A549 (cell line): ENCODE data around the gene GDI2. TPM values are rescaled to one million over a fixed set of nuclear protein-coding genes. Genes with fewer than 3 reads are reported as not detected.

ENCODE experiments used
- ATAC-seq, 2 experiments: fragments of 200-7000 bp in 1 of 2; fragments of >200 bp in 1 of 2; cut with Nextera tagmentation in 1 of 2; cut with Tn5 transposase in 1 of 2; 3 replicates each; pipeline versions ENCODE4 v1.8.0 to v1.9.1; 2018 to 2020; ENCODE audit warnings: mild to moderate bottlenecking in 1 of 2, moderate library complexity in 1 of 2
- CTCF ChIA-PET: fragments of 300-600 bp; sonication (Branson Sonifier 250); formaldehyde crosslinking; extraction: SDS; loops from one replicate; lab custom pipeline; 2021; ENCODE audit warnings: antibody characterized with exemption, inconsistent platforms; lab: Yijun Ruan, JAX
- POLR2A ChIA-PET: fragments of 350-600 bp; formaldehyde crosslinking; extraction: SDS; loops from one replicate; lab custom pipeline; 2021; ENCODE audit warnings: antibody characterized with exemption, inconsistent platforms; lab: Yijun Ruan, JAX
- DNase-seq, 2 experiments: peaks; one replicate each; pipeline versions ENCODE4 v3.0.0 to v3.0.0-alpha.2; 2011 to 2016; ENCODE audit warnings: low read depth in 1 of 2, low spot score in 1 of 2
- FAIRE-seq: peaks from 2 replicates; lab custom pipeline; 2011; peaks lifted over from hg19 to GRCh38; lab: Jason Lieb, UNC
- H3K27ac ChIP-seq, 2 experiments: fragments of >200 bp; sonication (Bioruptor Twin); formaldehyde crosslinking; 3 replicates each; pipeline ENCODE4 v1.5.1; 2016 to 2017
- H3K4me1 ChIP-seq: fragments of >200 bp; sonication (Bioruptor Twin); formaldehyde crosslinking; 3 replicates; pipeline ENCODE4 v1.6.1; 2016
- H3K4me2 ChIP-seq: fragments of >200 bp; sonication (Bioruptor Twin); formaldehyde crosslinking; 3 replicates; pipeline ENCODE4 v1.6.1; 2016
- H3K4me3 ChIP-seq: fragments of >200 bp; sonication (Bioruptor Twin); formaldehyde crosslinking; 3 replicates; pipeline ENCODE4 v1.5.1; 2016
- H3K9me3 ChIP-seq: fragments of >200 bp; sonication (Bioruptor Twin); formaldehyde crosslinking; 3 replicates; pipeline ENCODE4 v1.6.1; 2016
- ATOH8 ChIP-seq: fragments of 250-450 bp; sonication (Bioruptor Pico); IDR thresholded peaks from 2 replicates; pipeline ENCODE4 v1.5.0; 2020; ENCODE audit warnings: low read depth, mild to moderate bottlenecking, moderate library complexity
- BHLHE40 ChIP-seq: IDR thresholded peaks from 2 replicates; pipeline ENCODE4 v1.6.1; 2012; ENCODE audit warnings: low read depth, low read length, inconsistent platforms
- CHD2 ChIP-seq: fragments of 150-350 bp; IDR thresholded peaks from 2 replicates; pipeline ENCODE4 v1.6.1; 2014; ENCODE audit warnings: low read length; ENCODE audit not compliant: partially characterized antibody
- CHD4 ChIP-seq: fragments of 200-600 bp; sonication (generic); IDR thresholded peaks from 2 replicates; pipeline ENCODE4 v1.6.1; 2016; ENCODE audit warnings: antibody characterized with exemption, mild to moderate bottlenecking, borderline replicate concordance
- CTCF ChIP-seq: fragments of >200 bp; sonication (Bioruptor Twin); formaldehyde crosslinking; IDR thresholded peaks from 3 replicates; pipeline ENCODE4 v1.5.1; 2016
- E2F6 ChIP-seq: IDR thresholded peaks from 2 replicates; pipeline ENCODE4 v1.6.1; 2012; ENCODE audit warnings: low read depth, borderline replicate concordance
- ELK1 ChIP-seq: fragments of 150-350 bp; IDR thresholded peaks from 2 replicates; pipeline ENCODE4 v1.6.1; 2014; ENCODE audit warnings: low read depth, mild to moderate bottlenecking, low read length
- EP300 ChIP-seq, 2 experiments: fragments of >200 bp; sonication (Bioruptor Twin); formaldehyde crosslinking; IDR thresholded peaks; 2 replicates in 1 of 2; 3 replicates in 1 of 2; pipeline ENCODE4 v1.6.1; 2016 to 2017
- ESRRA ChIP-seq: fragments of 150-350 bp; IDR thresholded peaks from 2 replicates; pipeline ENCODE4 v1.6.1; 2014; ENCODE audit warnings: mild to moderate bottlenecking, low read length, borderline replicate concordance
- HEYL ChIP-seq: fragments of 250-450 bp; sonication (Bioruptor Pico); IDR thresholded peaks from 2 replicates; pipeline ENCODE4 v1.8.0; 2021; ENCODE audit warnings: mild to moderate bottlenecking, moderate library complexity
- HOXB5 ChIP-seq: fragments of 250-450 bp; sonication (Bioruptor Pico); IDR thresholded peaks from 2 replicates; pipeline ENCODE4 v1.5.0; 2020; ENCODE audit warnings: mild to moderate bottlenecking, moderate library complexity
- KDM1A ChIP-seq: fragments of 200-600 bp; sonication (generic); IDR thresholded peaks from 2 replicates; pipeline ENCODE4 v1.6.1; 2016; ENCODE audit warnings: low read depth, mild to moderate bottlenecking
- MYC ChIP-seq: IDR thresholded peaks from 2 replicates; pipeline ENCODE4 v1.6.1; 2012; ENCODE audit warnings: mild to moderate bottlenecking, inconsistent platforms, low read length, improper control_type of control experiment, borderline replicate concordance
- NR3C1 ChIP-seq: fragments of >200 bp; sonication (Bioruptor Twin); formaldehyde crosslinking; IDR thresholded peaks from 3 replicates; pipeline ENCODE4 v1.6.1; 2017
- POLR2A ChIP-seq: IDR thresholded peaks from 2 replicates; pipeline ENCODE4 v1.6.1; 2012; ENCODE audit warnings: mild to moderate bottlenecking, low read length
- RAD21 ChIP-seq, 2 experiments: fragments of >200 bp in 1 of 2; sonication (Bioruptor Twin) in 1 of 2; formaldehyde crosslinking in 1 of 2; IDR thresholded peaks in 1 of 2; conservative IDR thresholded peaks in 1 of 2; 2 replicates in 1 of 2; 3 replicates in 1 of 2; pipeline ENCODE4 v1.6.1; 2012 to 2018; ENCODE audit warnings: inconsistent platforms in 1 of 2
- REST ChIP-seq: fragments of 200-600 bp; sonication (generic); IDR thresholded peaks from 2 replicates; pipeline ENCODE4 v1.6.1; 2016; ENCODE audit warnings: antibody characterized with exemption, mild to moderate bottlenecking, moderate library complexity
- RNF2 ChIP-seq: fragments of 200-600 bp; sonication (generic); IDR thresholded peaks from 2 replicates; pipeline ENCODE4 v1.6.1; 2016; ENCODE audit warnings: low read depth, mild to moderate bottlenecking, antibody characterized with exemption, moderate library complexity, borderline replicate concordance
- SREBF2 ChIP-seq: fragments of 450-650 bp; IDR thresholded peaks from 2 replicates; pipeline ENCODE4 v1.6.1; 2014; ENCODE audit warnings: mild to moderate bottlenecking, moderate library complexity
- TFCP2L1 ChIP-seq: fragments of 250-450 bp; sonication (Bioruptor Pico); IDR thresholded peaks from 2 replicates; pipeline ENCODE4 v1.5.0; 2021; ENCODE audit warnings: mild to moderate bottlenecking
- ZFP36 ChIP-seq: fragments of 450-650 bp; IDR thresholded peaks from 2 replicates; pipeline ENCODE4 v1.6.1; 2014; ENCODE audit warnings: borderline replicate concordance; ENCODE audit not compliant: partially characterized antibody
- ZSCAN20 ChIP-seq: fragments of 250-450 bp; sonication (Bioruptor Pico); IDR thresholded peaks from 2 replicates; pipeline ENCODE4 v1.8.0; 2022; ENCODE audit warnings: mild to moderate bottlenecking, moderate library complexity
- WGBS: methylation state at CpG from one replicate; pipeline ENCODE4 v1.1.6; 2017; ENCODE audit errors: missing lambda C conversion rate; 5-methylcytosine and 5-hydroxymethylcytosine counted together
- polyA plus RNA-seq, 4 experiments: library from polyadenylated mRNA; depleted of rRNA in 3 of 4; stranded (reverse); fragments of >200 nt; fragmentation: RNase III in 1 of 4; extraction: RNeasy Plus Mini Kit Qiagen cat#74134 plus additional on column Dnase treatment in 1 of 4; gene quantifications; 2 replicates in 3 of 4; 3 replicates in 1 of 4; pipeline ENCODE4 v1.2.3, GENCODE V29; 2011 to 2017

Gene GDI2
- polyA plus RNA-seq, 2 of the 4 experiments (the other 2 are of a cell fraction) = 278 to 304 TPM

GRCh38 chr10:5743736-5744135 lies 69.5 kb downstream of the GDI2 start:
- POLR2A ChIA-PET = no interaction called here
- H3K27ac ChIP-seq = no peak overlapping the region
- H3K4me2 ChIP-seq = no peak overlapping the region
- TF ChIP-seq RAD21 (conservative IDR thresholded peaks at IDR 0.05 in 1 of 2, IDR thresholded peaks at IDR 0.05 in 1 of 2) = no peak
- TF ChIP-seq MYC = no peak
- TF ChIP-seq CHD4 = no peak
- no peak for TF ChIP-seq KDM1A
- TF ChIP-seq ATOH8 (CRISPR knock-in tag) = no peak
- no peak for TF ChIP-seq E2F6
- TF ChIP-seq ZFP36 = no peak
- no peak for TF ChIP-seq REST
- FAIRE-seq (no peak), DNase-seq (no peak), ATAC-seq (no peak)
- CTCF ChIA-PET = no interaction called here
- 74% methylated on average over 5 of the region's 5 CpGs for WGBS
- H3K9me3 ChIP-seq = no peaks in the 10 kb centered on the region
- H3K4me3 ChIP-seq = no peak overlapping the region
- H3K4me1 ChIP-seq = no peaks in the 10 kb centered on the region

- ChIA-PET CTCF (no interaction called here), POLR2A (no interaction called here)
- Histone ChIP-seq H3K4me2 (no peak overlapping the region), H3K4me3 (no peak overlapping the region), H3K4me1 (no peaks in the 10 kb centered on the region), H3K9me3 (no peaks in the 10 kb centered on the region), H3K27ac (no peak overlapping the region)
- no peak for TF ChIP-seq SREBF2
- TF ChIP-seq RNF2 = no peak
- no peak for TF ChIP-seq ZSCAN20 (CRISPR knock-in tag)
- no peak for TF ChIP-seq ESRRA
- TF ChIP-seq MYC = no peak
- no peak for TF ChIP-seq ELK1
- TF ChIP-seq NR3C1 = no peak
- TF ChIP-seq TFCP2L1 (CRISPR knock-in tag) = no peak
- TF ChIP-seq EP300 (IDR thresholded peaks at IDR 0.05) = no peak
- TF ChIP-seq REST = no peak
- TF ChIP-seq BHLHE40 = no peak
- no peak for TF ChIP-seq HEYL (CRISPR knock-in tag)
- TF ChIP-seq CTCF = no peak
- TF ChIP-seq HOXB5 (CRISPR knock-in tag) = no peak
- TF ChIP-seq ZFP36 = no peak
- TF ChIP-seq CHD2 = no peak
- TF ChIP-seq POLR2A = no peak
- FAIRE-seq (no peak), ATAC-seq (no peak), DNase-seq (no peak)
- 93% methylated on average over 6 of the region's 6 CpGs for WGBS
These were observed 71.1 kb downstream of the GDI2 start for GRCh38 chr10:5742116-5742515.
